Breast epithelium (tissue), 3 donors: ENCODE results near the gene GALK1.
A peak's percentile ranks its signal among the peaks of the same experiment; 100 is the strongest.

Experiments
- POLR2A ChIP-seq: fragments of 450-650 bp; IDR thresholded peaks from one replicate; pipeline ENCODE4 v1.6.1; 2016; ENCODE audit warnings: antibody characterized with exemption, mild to moderate bottlenecking, moderate library complexity
- TF ChIP-seq, protein P1 (sequence below), 3 donors: fragments of 450-650 bp; IDR thresholded peaks; one replicate each; pipeline ENCODE4 v1.5.1; 2016 to 2017; ENCODE audit warnings: antibody characterized with exemption in 3 of 3, mild to moderate bottlenecking in 3 of 3, moderate library complexity in 3 of 3

DNA sequence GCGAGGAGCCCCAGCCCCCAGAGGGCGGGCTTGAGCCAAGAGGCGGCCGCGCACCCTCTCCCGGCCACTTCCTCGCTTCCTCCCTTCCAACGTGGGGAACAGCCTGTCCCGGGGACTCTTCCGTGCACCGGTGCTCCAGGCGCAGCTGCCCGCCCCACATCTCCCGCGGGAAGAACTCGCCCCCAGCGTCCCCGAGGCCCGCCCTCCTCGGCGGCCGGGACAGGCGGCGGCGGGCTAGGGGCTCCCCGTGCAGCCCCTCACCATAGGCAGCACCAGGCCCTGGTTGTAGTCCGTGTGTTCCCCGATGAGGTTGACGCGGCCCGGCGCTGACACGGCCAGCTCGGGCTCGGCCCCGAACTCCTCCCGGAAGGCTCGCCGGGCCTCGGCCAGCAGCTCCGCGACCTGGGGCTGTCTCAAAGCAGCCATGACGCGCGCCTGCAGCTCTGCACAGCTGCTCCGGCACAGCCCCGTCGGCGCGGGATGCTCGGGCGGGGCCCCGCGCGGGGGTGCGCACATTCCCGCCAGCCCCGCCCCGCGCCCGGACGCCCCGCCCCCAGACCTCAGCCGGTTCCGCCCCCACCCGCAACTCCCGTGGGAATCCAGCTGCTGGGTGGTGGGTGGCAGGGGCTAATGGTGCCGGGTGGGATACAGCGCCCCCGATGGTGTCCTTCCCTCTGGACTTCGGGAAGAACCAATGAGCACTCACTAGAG, at the start of gene GALK1:
- TF ChIP-seq POLR2A: no peak
- TF ChIP-seq, protein P1, sequence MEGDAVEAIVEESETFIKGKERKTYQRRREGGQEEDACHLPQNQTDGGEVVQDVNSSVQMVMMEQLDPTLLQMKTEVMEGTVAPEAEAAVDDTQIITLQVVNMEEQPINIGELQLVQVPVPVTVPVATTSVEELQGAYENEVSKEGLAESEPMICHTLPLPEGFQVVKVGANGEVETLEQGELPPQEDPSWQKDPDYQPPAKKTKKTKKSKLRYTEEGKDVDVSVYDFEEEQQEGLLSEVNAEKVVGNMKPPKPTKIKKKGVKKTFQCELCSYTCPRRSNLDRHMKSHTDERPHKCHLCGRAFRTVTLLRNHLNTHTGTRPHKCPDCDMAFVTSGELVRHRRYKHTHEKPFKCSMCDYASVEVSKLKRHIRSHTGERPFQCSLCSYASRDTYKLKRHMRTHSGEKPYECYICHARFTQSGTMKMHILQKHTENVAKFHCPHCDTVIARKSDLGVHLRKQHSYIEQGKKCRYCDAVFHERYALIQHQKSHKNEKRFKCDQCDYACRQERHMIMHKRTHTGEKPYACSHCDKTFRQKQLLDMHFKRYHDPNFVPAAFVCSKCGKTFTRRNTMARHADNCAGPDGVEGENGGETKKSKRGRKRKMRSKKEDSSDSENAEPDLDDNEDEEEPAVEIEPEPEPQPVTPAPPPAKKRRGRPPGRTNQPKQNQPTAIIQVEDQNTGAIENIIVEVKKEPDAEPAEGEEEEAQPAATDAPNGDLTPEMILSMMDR (IDR thresholded peaks at IDR 0.05): peak in 1 of 3 donors; percentile 71
